HG03175 (cell line): ENCODE results near the gene ASTL.

Experiments
- ATAC-seq: cut with Tn5 transposase; IDR thresholded peaks from one replicate; pipeline ENCODE4 v1.9.1; 2021; ENCODE audit warnings: mild to moderate bottlenecking, moderate library complexity; ENCODE audit not compliant: unreplicated experiment

The ASTL gene

DNA sequence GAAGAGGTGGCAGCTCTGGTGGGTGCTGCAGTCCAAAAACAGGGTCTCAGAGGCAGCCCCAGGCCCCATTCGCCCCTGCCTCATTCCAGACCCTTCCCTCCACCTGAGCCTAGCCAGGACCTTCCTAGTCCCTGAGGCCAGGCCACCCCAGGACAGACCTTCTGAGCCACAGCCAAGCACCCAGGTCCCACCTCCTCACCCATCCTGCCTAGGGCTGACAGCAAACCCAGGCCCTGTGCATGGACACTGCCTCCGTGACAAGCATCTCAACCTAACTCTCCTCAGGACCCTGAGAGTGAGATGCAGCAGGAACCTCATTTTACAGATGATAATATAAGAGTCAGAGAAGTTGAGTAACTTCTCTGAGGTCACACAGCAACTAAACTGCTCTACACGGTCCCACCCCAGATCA is 37.4 kb downstream of the ASTL start:
- ATAC-seq: no peak

DNA sequence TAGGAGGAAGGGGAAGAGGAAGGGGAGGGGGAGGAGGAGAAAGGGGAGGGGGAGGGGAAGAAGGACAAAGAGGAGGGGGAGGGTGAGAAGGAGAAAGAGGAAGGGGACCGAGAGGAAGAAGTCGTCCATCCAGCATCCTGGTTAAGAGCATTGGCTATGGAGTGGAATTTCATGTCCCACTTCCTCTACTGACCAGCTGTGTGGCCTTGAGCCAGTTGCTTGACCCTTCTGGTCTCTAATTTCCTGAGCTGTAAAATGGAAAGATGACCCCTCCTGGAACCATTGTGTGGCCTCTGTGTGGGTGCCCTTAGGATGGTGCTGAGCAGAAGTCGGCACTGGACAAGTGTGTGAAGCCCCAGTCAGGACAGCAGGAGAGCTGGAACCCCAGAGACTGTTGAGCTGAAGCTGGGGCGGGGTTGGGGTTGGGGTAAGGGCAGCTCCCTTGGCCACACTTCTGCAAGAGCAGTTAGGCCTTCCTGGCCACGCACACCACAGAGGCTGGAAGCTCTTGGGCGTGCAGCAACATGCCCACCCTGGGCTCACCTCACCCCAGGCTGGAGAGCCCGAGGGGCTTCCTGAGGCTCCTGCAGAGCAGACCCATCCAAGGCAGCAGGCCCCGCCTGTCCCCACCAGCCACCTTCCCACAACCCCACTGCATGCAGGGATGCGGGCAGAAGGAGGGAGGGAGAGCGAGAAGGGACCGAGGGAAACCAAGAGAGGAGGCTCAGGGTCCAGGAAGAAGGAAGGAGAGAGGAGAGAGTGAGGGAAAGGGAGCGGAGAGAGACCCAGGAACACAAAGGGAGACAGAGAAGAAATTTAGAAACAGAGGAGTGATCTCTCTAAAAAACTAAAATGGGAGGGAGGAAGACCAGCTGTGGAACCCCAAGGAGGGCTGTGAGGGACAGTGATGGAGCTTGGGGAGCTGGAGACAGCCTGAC is 38.2 kb downstream of the ASTL start:
- ATAC-seq: no peak

DNA sequence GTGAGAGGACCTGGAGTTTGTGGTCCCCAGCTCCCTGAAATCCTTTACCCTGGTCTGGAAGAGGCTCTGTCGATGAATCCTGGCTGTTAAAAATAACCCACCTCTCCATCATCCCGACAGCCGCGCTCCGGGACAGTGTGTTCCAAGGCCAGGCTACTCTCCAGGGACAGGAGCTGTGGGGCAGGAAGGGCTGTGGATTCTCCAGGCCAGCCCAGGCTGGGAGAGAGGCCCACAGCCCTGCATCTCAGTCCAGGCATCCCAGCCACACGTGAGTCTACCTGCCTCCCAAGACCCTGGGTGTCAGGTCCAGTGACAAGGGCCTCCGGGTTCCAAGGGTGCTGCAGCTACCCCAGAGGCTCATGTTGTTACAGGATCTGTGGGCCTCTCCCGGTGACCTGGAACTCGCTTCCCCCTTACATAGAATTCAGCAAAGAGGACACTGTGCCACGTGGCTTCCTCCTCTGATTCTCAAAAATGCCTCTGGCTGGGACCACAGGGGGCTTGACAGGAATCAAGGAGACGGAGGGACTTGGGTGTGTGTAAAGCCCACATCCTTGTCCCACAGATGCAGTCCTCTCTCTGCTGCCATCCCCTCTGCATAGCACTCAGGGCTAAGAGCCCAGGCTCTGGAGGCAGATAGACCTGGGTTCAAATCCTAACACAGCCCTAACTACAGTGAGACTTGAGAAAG is 39.3 kb downstream of the ASTL start:
- no peak for ATAC-seq

- no peak for ATAC-seq
Observed at GRCh38 chr2:96097951-96098823, 40.1 kb downstream of the ASTL start.

DNA sequence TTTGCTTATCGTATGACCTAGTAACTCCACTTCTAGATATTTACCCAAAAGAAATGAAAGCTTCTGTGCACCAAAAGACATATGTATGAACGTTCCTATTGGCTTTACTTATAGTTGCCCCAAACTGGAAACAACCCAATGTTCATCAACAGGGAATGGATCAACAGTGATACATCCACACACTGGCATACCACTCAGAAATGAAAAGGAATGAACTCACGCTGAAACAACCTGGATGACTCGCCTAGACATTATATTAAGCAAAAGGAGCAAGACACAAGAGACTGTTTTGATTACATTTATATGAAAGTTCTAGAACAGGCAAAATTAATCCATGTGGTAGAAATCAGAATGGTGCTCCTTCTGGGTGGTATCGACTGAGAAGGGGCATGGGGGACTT is 40.9 kb downstream of the ASTL start:
- no peak for ATAC-seq

DNA sequence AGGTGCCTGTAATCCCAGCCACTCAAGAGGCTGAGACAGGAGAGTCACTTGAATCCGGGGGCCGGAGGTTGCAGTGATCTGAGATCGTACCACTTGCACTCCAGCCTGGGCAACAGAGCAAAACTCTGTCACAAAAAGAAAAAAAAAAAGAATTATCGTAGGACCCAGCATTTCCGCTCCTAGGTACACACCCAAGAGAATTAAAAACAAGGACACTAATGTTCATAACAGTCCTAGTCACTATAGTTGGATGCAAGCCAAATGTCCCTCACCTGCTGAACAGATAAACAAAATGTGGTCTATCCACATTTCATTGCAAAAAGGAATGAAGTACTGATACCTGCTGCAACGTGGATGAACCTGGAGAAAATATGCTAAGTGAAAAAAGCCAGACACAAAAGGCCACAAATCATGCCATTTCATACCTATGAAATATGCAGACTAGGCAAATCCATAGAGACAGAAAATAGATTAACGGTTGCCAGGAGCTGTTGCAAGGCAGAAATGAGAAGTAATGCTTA is 43.1 kb downstream of the ASTL start:
- no peak for ATAC-seq

GRCh38 chr2:96093528-96093927 is 44.8 kb downstream of the ASTL start:
- no peak for ATAC-seq

- ATAC-seq: no peak
Observed at GRCh38 chr2:96092951-96093350, 45.4 kb downstream of the ASTL start.

DNA sequence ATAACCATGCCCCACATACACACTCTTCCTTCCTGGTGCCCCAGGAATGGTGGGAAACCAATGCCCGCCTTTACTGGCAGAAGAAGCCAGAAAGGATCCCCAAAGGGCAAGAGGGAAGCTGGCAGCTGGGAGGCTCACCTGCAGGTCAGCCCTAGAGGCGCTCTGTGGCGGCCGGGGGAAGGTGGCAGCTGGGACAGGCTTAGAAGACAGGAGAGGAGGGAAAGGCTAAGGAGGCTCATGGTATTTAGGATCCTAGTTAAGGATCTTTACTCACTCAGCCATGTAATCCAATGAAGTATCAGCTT is 45.8 kb downstream of the ASTL start:
- ATAC-seq: no peak

- no peak for ATAC-seq
Observed at GRCh38 chr2:96091711-96092572, 46.4 kb downstream of the ASTL start.

- no peak for ATAC-seq
Observed at GRCh38 chr2:96091141-96091710, 47.1 kb downstream of the ASTL start.

DNA sequence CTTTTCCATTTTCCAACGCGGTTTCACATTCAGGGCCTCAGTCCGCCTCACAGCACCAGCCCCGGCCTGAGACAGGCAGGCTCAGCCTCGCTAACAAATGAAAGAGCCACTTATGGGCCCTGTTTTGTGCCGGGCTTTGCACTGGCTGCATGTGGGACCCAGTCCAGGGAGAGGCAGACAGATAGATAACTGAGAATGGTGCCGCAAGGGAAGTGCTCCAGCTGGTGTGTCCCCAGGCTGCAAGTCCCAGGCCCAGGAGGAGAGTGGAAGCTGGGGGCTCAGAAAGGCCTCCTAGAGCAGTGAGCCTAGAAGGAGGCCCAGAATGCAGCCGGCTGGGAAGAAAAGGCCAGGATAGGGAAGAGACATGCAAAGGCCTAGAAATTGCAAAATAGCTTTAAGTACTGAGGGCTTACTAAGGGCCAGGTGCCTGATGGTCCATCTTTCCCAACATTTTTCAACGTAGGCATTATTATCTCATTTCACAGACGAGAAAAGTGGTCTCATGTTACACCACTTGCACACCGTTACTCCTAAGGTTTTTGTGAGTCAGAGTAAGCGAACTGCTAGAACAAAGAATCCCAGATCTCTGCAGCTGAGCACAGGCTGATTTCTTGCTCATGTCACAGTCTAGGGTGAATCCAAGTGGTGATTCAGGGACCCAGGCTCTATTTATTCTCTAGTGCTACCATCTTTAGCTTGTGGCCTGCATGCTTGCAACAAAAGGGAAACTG is 47.9 kb downstream of the ASTL start:
- ATAC-seq: no peak

- ATAC-seq: no peak
Observed at GRCh38 chr2:96089356-96090195, 48.7 kb downstream of the ASTL start.

DNA sequence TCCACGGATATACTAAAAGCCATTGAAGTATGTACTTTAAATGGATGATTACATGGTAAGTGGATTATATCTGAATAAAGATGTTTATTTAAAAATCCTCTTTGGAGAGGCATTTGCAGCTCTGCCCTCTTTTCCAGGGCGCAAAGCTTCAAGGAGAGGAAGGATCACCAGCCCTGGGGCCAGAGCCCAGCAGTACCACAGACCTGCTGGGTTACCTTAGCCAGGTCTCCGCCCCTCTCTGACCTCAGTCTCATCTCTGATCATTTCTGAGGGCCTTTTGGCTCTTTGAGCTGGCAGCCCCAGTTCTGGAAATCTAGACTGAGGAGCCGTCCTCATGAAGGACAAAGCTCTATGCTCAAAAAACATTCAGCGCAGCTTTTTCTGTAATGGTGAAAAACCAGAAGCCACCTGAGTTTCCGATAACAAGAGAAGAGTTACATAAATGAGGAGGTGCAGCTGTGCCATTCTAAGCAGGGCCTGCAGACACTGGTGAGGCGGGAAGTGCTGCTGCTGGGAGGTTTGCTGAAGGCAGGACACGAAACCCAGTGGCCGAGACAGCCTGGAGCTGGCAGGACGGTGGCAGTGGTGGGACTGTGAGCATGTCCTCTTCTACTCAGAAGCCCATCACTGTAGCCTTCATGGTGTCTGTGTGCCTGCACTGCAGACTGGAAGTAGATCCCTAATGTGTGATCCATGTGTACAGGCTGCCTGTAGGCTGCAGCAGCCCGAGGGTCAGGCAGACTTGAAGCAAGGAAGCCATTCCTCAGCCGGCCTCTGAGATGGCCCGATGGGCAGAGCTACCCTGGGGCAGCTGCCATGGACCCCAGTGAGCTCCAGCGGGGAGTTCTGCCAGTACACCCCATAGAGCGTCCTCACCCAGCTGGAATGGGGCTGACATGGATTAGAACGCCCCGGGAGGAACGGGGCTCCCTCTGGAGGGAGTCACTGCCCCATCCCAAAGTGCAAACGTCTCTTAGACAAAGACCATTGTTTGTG is 49.7 kb downstream of the ASTL start:
- ATAC-seq: no peak

DNA sequence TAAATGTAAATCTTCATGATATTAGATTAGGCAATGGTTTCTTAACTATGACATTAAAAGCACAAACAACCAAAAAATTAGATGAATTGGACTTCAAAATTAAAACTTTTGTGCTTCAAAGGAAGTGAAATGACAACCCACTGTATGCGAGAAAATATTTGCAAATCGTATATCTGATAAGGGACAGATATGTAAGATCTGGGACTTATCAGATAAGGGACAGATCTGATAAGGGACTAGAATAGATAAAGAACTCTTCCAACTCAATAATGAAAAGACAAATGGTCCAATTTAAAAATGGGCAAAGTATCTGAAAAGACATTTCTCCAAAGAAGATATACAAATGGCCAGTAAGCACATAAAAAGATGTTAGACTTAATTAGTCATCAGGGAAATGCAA is 51.2 kb downstream of the ASTL start:
- ATAC-seq: no peak

GRCh38 chr2:96085541-96086355 is 52.6 kb downstream of the ASTL start:
- ATAC-seq: no peak
